ENCODE data around the gene VPS72. TPM values are rescaled to one million over a fixed set of nuclear protein-coding genes. Genes with fewer than 3 reads are reported as not detected.

Gene VPS72
- total RNA-seq, 1 donor from 2014 or later: 80.7 TPM

GRCh38 chr1:151175041-151175741 lies 14.8 kb downstream of the VPS72 start:
- Mint-ChIP-seq H3K27me3 (ENCODE audit: low read depth) (no peaks in the 10 kb centered on the region), H3K27ac (no peak overlapping the region), H3K4me3 (ENCODE audit: low read depth) (no peak overlapping the region), H3K9me3 (no peaks in the 10 kb centered on the region), H3K36me3 (ENCODE audit: low read depth) (peaks cover 56% of the 10 kb centered on the region), H3K4me1 (ENCODE audit: low read depth) (no peaks in the 10 kb centered on the region)
- intact Hi-C loops (cut with micrococcal nuclease): no loop called here
- DNase-seq (ENCODE audit: low spot score): no peak

- Mint-ChIP-seq H3K4me3 (ENCODE audit: low read depth) (no peak overlapping the region), H3K27me3 (ENCODE audit: low read depth) (no peaks in the 10 kb centered on the region), H3K4me1 (ENCODE audit: low read depth) (peaks cover 9% of the 10 kb centered on the region), H3K36me3 (ENCODE audit: low read depth) (peaks cover 57% of the 10 kb centered on the region), H3K27ac (no peak overlapping the region), H3K9me3 (no peaks in the 10 kb centered on the region)
- intact Hi-C loops (cut with micrococcal nuclease): no loop called here
- no peak for DNase-seq (ENCODE audit: low spot score)
These were observed 18.8 kb downstream of the VPS72 start for GRCh38 chr1:151171190-151171589.

GRCh38 chr1:151167116-151167515 lies 22.9 kb downstream of the VPS72 start:
- Mint-ChIP-seq H3K36me3 (ENCODE audit: low read depth) (peaks cover 60% of the 10 kb centered on the region), H3K27ac (peak overlapping the region; percentile 47), H3K4me3 (ENCODE audit: low read depth) (peak overlapping the region; percentile 91), H3K4me1 (ENCODE audit: low read depth) (peaks cover 31% of the 10 kb centered on the region), H3K27me3 (ENCODE audit: low read depth) (no peaks in the 10 kb centered on the region), H3K9me3 (no peaks in the 10 kb centered on the region)
- intact Hi-C loops (cut with micrococcal nuclease): no loop called here
- DNase-seq (ENCODE audit: low spot score): no peak

GRCh38 chr1:151166505-151166956 lies 23.5 kb downstream of the VPS72 start:
- intact Hi-C loops (cut with micrococcal nuclease): no loop called here
- no peaks in the 10 kb centered on the region for H3K9me3 Mint-ChIP-seq
- DNase-seq (ENCODE audit: low spot score): no peak
- H3K27ac Mint-ChIP-seq: peak overlapping the region; percentile 91
- no peaks in the 10 kb centered on the region for H3K27me3 Mint-ChIP-seq (ENCODE audit: low read depth)
- peak overlapping the region; percentile 91 for H3K4me3 Mint-ChIP-seq (ENCODE audit: low read depth)
- peaks cover 64% of the 10 kb centered on the region for H3K36me3 Mint-ChIP-seq (ENCODE audit: low read depth)
- peaks cover 34% of the 10 kb centered on the region for H3K4me1 Mint-ChIP-seq (ENCODE audit: low read depth)

- intact Hi-C loops (cut with micrococcal nuclease): loop anchor here (1.0 to 2.0 kb wide), 3 partner anchors 9 to 33 kb away; partner anchors contain the start of genes PIP5K1A and VPS72
- peaks cover 67% of the 10 kb centered on the region for H3K36me3 Mint-ChIP-seq (ENCODE audit: low read depth)
- peak within 1 kb of the TSS; percentile 91 for H3K27ac Mint-ChIP-seq
- H3K4me3 Mint-ChIP-seq (ENCODE audit: low read depth): peak within 1 kb of the TSS; percentile 91
- peak; percentile 97 for DNase-seq (ENCODE audit: low spot score)
- H3K9me3 Mint-ChIP-seq: no peaks in the 10 kb centered on the region
- peaks cover 36% of the 10 kb centered on the region for H3K4me1 Mint-ChIP-seq (ENCODE audit: low read depth)
- no peaks in the 10 kb centered on the region for H3K27me3 Mint-ChIP-seq (ENCODE audit: low read depth)
These were observed 24.1 kb downstream of the VPS72 start, which contains the start of the genes LYSMD1 and SCNM1 for GRCh38 chr1:151165738-151166504. Gene LYSMD1 (minus strand): TSS chr1:151165902. CDS start chr1:151165258, 644 bp downstream. Gene SCNM1 (plus strand): TSS chr1:151166144. CDS start chr1:151166153, 9 bp downstream.

GRCh38 chr1:151165281-151165737 lies 24.7 kb downstream of the VPS72 start:
- Mint-ChIP-seq H3K36me3 (ENCODE audit: low read depth) (peaks cover 69% of the 10 kb centered on the region), H3K4me1 (ENCODE audit: low read depth) (peaks cover 39% of the 10 kb centered on the region), H3K4me3 (ENCODE audit: low read depth) (peak overlapping the region; percentile 91), H3K27me3 (ENCODE audit: low read depth) (no peaks in the 10 kb centered on the region), H3K27ac (peak overlapping the region; percentile 91), H3K9me3 (no peaks in the 10 kb centered on the region)
- intact Hi-C loops (cut with micrococcal nuclease): loop anchor here (1.0 to 2.0 kb wide), 3 partner anchors 8 to 33 kb away; partner anchors contain the start of genes PIP5K1A and VPS72
- DNase-seq (ENCODE audit: low spot score): no peak

- intact Hi-C loops (cut with micrococcal nuclease): loop anchor here (1.0 to 2.0 kb wide), 3 partner anchors 8 to 34 kb away; partner anchors contain the start of genes PIP5K1A and VPS72
- Mint-ChIP-seq H3K9me3 (no peaks in the 10 kb centered on the region), H3K36me3 (ENCODE audit: low read depth) (peaks cover 69% of the 10 kb centered on the region), H3K27me3 (ENCODE audit: low read depth) (no peaks in the 10 kb centered on the region), H3K4me3 (ENCODE audit: low read depth) (peak overlapping the region; percentile 91), H3K4me1 (ENCODE audit: low read depth) (peaks cover 43% of the 10 kb centered on the region), H3K27ac (peak overlapping the region; percentile 91)
- no peak for DNase-seq (ENCODE audit: low spot score)
These were observed 25.2 kb downstream of the VPS72 start for GRCh38 chr1:151164732-151165280.

GRCh38 chr1:151159373-151159772 lies 30.6 kb downstream of the VPS72 start:
- Mint-ChIP-seq H3K4me3 (ENCODE audit: low read depth) (peak overlapping the region; percentile 32), H3K27ac (peak overlapping the region; percentile 82), H3K4me1 (ENCODE audit: low read depth) (peaks cover 50% of the 10 kb centered on the region), H3K27me3 (ENCODE audit: low read depth) (no peaks in the 10 kb centered on the region), H3K9me3 (no peaks in the 10 kb centered on the region), H3K36me3 (ENCODE audit: low read depth) (peaks cover 65% of the 10 kb centered on the region)
- intact Hi-C loops (cut with micrococcal nuclease): loop anchor here (5.0 to 10.0 kb wide), 3 partner anchors 235 to 925 kb away; partner anchors contain the start of genes ANP32E and SETDB1
- DNase-seq (ENCODE audit: low spot score): no peak

GRCh38 chr1:151158751-151159251 lies 31.2 kb downstream of the VPS72 start:
- no peak for DNase-seq (ENCODE audit: low spot score)
- Mint-ChIP-seq H3K27me3 (ENCODE audit: low read depth) (no peaks in the 10 kb centered on the region), H3K4me1 (ENCODE audit: low read depth) (peaks cover 47% of the 10 kb centered on the region), H3K9me3 (no peaks in the 10 kb centered on the region), H3K36me3 (ENCODE audit: low read depth) (peaks cover 60% of the 10 kb centered on the region), H3K4me3 (ENCODE audit: low read depth) (peak overlapping the region; percentile 99), H3K27ac (peak overlapping the region; percentile 99)
- intact Hi-C loops (cut with micrococcal nuclease): loop anchor here (5.0 to 10.0 kb wide), 3 partner anchors 234 to 924 kb away; partner anchors contain the start of genes ANP32E and SETDB1

- Mint-ChIP-seq H3K36me3 (ENCODE audit: low read depth) (peaks cover 57% of the 10 kb centered on the region), H3K27me3 (ENCODE audit: low read depth) (no peaks in the 10 kb centered on the region), H3K4me1 (ENCODE audit: low read depth) (peaks cover 47% of the 10 kb centered on the region), H3K27ac (peak overlapping the region; percentile 99), H3K4me3 (ENCODE audit: low read depth) (peak overlapping the region; percentile 99), H3K9me3 (no peaks in the 10 kb centered on the region)
- intact Hi-C loops (cut with micrococcal nuclease): loop anchor here (5.0 to 10.0 kb wide), 3 partner anchors 234 to 924 kb away; partner anchors contain the start of genes ANP32E and SETDB1
- no peak for DNase-seq (ENCODE audit: low spot score)
These were observed 31.7 kb downstream of the VPS72 start for GRCh38 chr1:151158326-151158725.

- Mint-ChIP-seq H3K36me3 (ENCODE audit: low read depth) (peaks cover 50% of the 10 kb centered on the region), H3K27ac (peak overlapping the region; percentile 99)
- DNase-seq (ENCODE audit: low spot score): peak; percentile 71
These were observed 32.9 kb downstream of the VPS72 start for GRCh38 chr1:151157067-151157531.

GRCh38 chr1:151156515-151156819 lies 33.5 kb downstream of the VPS72 start, which contains the start of gene TNFAIP8L2:
Gene TNFAIP8L2 (plus strand): TSS chr1:151156649. CDS start chr1:151158698, 2,049 bp downstream.
- Mint-ChIP-seq H3K27me3 (ENCODE audit: low read depth) (no peaks in the 10 kb centered on the region), H3K4me1 (ENCODE audit: low read depth) (peaks cover 37% of the 10 kb centered on the region), H3K27ac (peak within 1 kb of the TSS; percentile 99), H3K36me3 (ENCODE audit: low read depth) (peaks cover 45% of the 10 kb centered on the region), H3K9me3 (no peaks in the 10 kb centered on the region), H3K4me3 (ENCODE audit: low read depth) (peak within 1 kb of the TSS; percentile 99)
- peak; percentile 71 for DNase-seq (ENCODE audit: low spot score)
- intact Hi-C loops (cut with micrococcal nuclease): loop anchor here (1.0 to 10.0 kb wide), 9 partner anchors 9 to 922 kb away; partner anchors contain the start of genes ANP32E, CDC42SE1, GABPB2 and PIP5K1A

More at GRCh38 chr1:151157067-151157531, 32.9 kb downstream of the VPS72 start:
- Mint-ChIP-seq H3K27me3 (ENCODE audit: low read depth) (no peaks in the 10 kb centered on the region), H3K9me3 (no peaks in the 10 kb centered on the region), H3K4me1 (ENCODE audit: low read depth) (peaks cover 40% of the 10 kb centered on the region), H3K4me3 (ENCODE audit: low read depth) (peak overlapping the region; percentile 99)
- intact Hi-C loops (cut with micrococcal nuclease): loop anchor here (1.0 to 10.0 kb wide), 7 partner anchors 8 to 922 kb away; partner anchors contain the start of genes ANP32E, CDC42SE1, LYSMD1 and PIP5K1A
